Heart left ventricle (tissue), 16 donors: ENCODE results near the gene ZMYM2. TPM values are rescaled to one million over a fixed set of nuclear protein-coding genes. Genes with fewer than 3 reads are reported as not detected.

Experiments used
- ATAC-seq, 4 donors: fragments of 200-7000 bp; cut with Tn5 transposase; one replicate each; pipeline ENCODE4 v1.9.1; 2020 to 2022; ENCODE audit warnings: moderate library complexity in 4 of 4, mild to moderate bottlenecking in 3 of 4, moderate number of reproducible peaks in 1 of 4
- DNase-seq, 5 donors: peaks; one replicate each; pipeline ENCODE4 v3.0.0-alpha.2; 2020
- H3K27ac ChIP-seq, 12 donors: fragments of 200-600 bp; sonication (generic) in 4 of 12; one replicate each; pipeline versions ENCODE4 v1.5.0 to v1.8.0; 2016 to 2022; ENCODE audit warnings: mild to moderate bottlenecking in 2 of 12
- H3K27me3 ChIP-seq, 9 donors: fragments of 200-600 bp; sonication (generic) in 2 of 9; one replicate each; pipeline versions ENCODE4 v1.5.1 to v1.8.0; 2016 to 2022; ENCODE audit warnings: mild to moderate bottlenecking in 3 of 9
- H3K36me3 ChIP-seq, 9 donors: fragments of 200-600 bp; sonication (generic) in 2 of 9; one replicate each; pipeline versions ENCODE4 v1.5.0 to v1.8.0; 2018 to 2022; ENCODE audit warnings: mild to moderate bottlenecking in 2 of 9
- H3K4me1 ChIP-seq, 12 donors: fragments of 200-600 bp; sonication (generic) in 4 of 12; one replicate each; pipeline versions ENCODE4 v1.5.0 to v1.8.0; 2016 to 2022; ENCODE audit warnings: mild to moderate bottlenecking in 3 of 12
- H3K4me3 ChIP-seq, 12 donors: fragments of 200-600 bp; sonication (generic) in 4 of 12; one replicate each; pipeline versions ENCODE4 v1.5.0 to v1.8.0; 2017 to 2022; ENCODE audit warnings: mild to moderate bottlenecking in 9 of 12, moderate library complexity in 4 of 12
- H3K9me3 ChIP-seq, 12 donors: fragments of 200-600 bp; sonication (generic) in 4 of 12; one replicate each; pipeline versions ENCODE4 v1.5.0 to v1.8.0; 2016 to 2022; ENCODE audit warnings: mild to moderate bottlenecking in 1 of 12
- POLR2A ChIP-seq, 2 donors: fragments of 450-650 bp; IDR thresholded peaks; one replicate each; pipeline ENCODE4 v1.6.1; 2017; ENCODE audit warnings: antibody characterized with exemption in 2 of 2, mild to moderate bottlenecking in 2 of 2, moderate library complexity in 2 of 2
- WGBS, 4 donors: extraction: QIAGEN DNeasy Blood & Tissue Kit in 2 of 4; methylation state at CpG; one replicate each; pipeline versions ENCODE4 v1.1.5 to v1.1.7; 2013 to 2018; 5-methylcytosine and 5-hydroxymethylcytosine counted together
- intact Hi-C, 10 donors: fragments of 100-400 bp; cut with DNase I; formaldehyde crosslinking; loops; one replicate each; pipeline versions ENCODE4 v1.11.1 to v1.14.2; 2022
- polyA plus RNA-seq, 2 donors: library from polyadenylated mRNA; stranded (reverse); fragments of 200-250 nt; gene quantifications; one replicate each; pipeline ENCODE4 v1.2.3, GENCODE V29; 2013
- total RNA-seq, 9 donors: library from RNA; depleted of rRNA in 2 of 9; stranded (reverse); fragments of >200 nt in 2 of 9; fragmentation: NEBNext Ultra II Directional in 3 of 9; extraction: Animal tissue kit (Norgen Biotek cat#: 25700) in 3 of 9; gene quantifications; one replicate each; pipeline versions ENCODE4 v1.1.0 to v1.2.4, GENCODE V29; 2016 to 2023
- TF ChIP-seq, protein P1 (sequence below), 12 donors: fragments of 200-600 bp; sonication (generic) in 4 of 12; IDR thresholded peaks; one replicate each; pipeline versions ENCODE4 v1.5.0 to v1.8.0; 2018 to 2022; ENCODE audit warnings: antibody characterized with exemption in 12 of 12, mild to moderate bottlenecking in 5 of 12
- donor health status: ischemic (EF 13 %, LVEDD 7.1; RV severe dilation, severe dysfunction).
- donor health status: healthy with polysubstance abuse.
- donor health status: DM: no; HTN: yes; CAD: no.
- donor health status: DM: no; HTN: no; CAD: no.
- donor health status: ischemic (EF 25% LVEDD 6.9; RV normal size, moderate dysfunction).
- donor health status: ischemic (EF 25% LVEDD 5.7; RV mildly dilated, moderate dysfunction).
- donor health status: healthy.
- donor health status: DM: yes; HTN: yes; CAD: no.
- donor health status: ischemic (EF 35%, LVEDD 5.7; RV mildly dilated, moderate dysfunction).
- donor health status: nonischemic (EF 11% LVEDD 7.7; RV severe dilation, severe dysfunction).
- donor health status: DM: yes; HTN: yes; CAD: no.
- donor health status: PGD.
- donor health status: ischemic (EF 29% LVEDD 5.4; RV normal size, mild dysfunction).
- donor health status: nonischemic (EF 23%, LVEDD 6.1; RV moderate dilation, normal function).

ZMYM2 gene
- total and polyA plus RNA-seq, 11 donors: 11.2 to 69.3 (median 51.9) TPM

DNA sequence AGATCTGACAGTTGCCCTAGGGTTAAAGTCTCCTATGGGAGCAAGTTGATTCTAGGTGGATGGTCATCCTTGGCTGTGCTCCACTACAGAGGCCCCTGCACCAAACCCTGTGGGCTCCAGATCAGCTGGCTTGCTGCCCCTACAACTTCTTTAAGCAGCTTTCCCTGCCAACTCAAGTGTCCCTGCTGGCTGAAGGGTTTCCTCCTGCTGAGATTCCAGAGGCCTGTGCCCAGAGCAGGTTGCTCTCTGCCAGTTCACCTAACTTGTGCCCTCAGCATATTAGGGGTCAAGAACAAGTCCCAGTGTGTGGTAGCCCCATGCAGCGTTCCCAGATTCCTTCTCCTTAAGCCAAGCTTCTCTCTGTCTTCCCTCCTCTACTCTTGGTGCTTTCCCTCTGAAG, 85.6 kb downstream of the ZMYM2 start:
- Histone ChIP-seq H3K4me3 (no peak overlapping the region), H3K9me3 (no peaks in the 10 kb centered on the region), H3K27me3 (no peaks in the 10 kb centered on the region), H3K27ac (no peak overlapping the region), H3K36me3 (peaks cover 0 to 62% (median 44%) of the 10 kb centered on the region in 9 donors), H3K4me1 (peaks cover 0 to 16% (median 1%) of the 10 kb centered on the region in 12 donors)
- ATAC-seq (peak in 2 of 4 donors; percentile 34 to 42), DNase-seq (no peak)
- WGBS, 4 donors: 85 to 100% (median 94%) methylated on average over 1 of the region's 1 CpG
- TF ChIP-seq, protein P1, sequence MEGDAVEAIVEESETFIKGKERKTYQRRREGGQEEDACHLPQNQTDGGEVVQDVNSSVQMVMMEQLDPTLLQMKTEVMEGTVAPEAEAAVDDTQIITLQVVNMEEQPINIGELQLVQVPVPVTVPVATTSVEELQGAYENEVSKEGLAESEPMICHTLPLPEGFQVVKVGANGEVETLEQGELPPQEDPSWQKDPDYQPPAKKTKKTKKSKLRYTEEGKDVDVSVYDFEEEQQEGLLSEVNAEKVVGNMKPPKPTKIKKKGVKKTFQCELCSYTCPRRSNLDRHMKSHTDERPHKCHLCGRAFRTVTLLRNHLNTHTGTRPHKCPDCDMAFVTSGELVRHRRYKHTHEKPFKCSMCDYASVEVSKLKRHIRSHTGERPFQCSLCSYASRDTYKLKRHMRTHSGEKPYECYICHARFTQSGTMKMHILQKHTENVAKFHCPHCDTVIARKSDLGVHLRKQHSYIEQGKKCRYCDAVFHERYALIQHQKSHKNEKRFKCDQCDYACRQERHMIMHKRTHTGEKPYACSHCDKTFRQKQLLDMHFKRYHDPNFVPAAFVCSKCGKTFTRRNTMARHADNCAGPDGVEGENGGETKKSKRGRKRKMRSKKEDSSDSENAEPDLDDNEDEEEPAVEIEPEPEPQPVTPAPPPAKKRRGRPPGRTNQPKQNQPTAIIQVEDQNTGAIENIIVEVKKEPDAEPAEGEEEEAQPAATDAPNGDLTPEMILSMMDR (IDR thresholded peaks at IDR 0.05): no peak
- intact Hi-C loops: no loop called here

DNA sequence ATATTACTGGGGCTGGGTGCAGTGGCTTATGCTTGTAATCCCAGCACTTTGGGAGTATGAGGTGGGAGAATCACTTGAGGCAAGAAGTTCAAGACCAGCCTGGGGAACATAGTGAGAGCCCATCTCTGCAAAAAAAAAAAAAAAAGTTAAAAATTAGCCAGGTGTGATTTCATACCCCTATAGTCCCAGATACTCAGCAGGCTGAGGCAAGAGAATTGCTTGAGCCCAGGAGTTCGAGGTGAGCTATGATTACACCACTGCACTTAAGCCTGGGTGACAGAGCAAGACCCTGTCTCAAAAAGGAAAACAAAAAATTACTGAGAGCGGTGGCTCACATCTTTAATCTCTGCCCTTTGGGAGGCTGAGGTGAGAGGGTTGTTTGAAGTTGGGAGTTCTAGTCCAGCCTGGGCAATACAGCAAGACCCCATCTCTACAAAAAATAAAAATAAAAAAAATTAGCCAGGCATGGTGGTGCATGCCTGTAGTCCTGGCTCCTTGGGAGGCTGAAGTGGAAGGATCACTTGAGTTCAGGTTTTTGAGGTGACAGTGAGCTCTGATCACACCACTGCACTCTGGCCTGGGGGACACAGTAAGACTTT, 87.5 kb downstream of the ZMYM2 start:
- H3K36me3 ChIP-seq: peaks cover 0 to 51% (median 34%) of the 10 kb centered on the region in 9 donors

DNA sequence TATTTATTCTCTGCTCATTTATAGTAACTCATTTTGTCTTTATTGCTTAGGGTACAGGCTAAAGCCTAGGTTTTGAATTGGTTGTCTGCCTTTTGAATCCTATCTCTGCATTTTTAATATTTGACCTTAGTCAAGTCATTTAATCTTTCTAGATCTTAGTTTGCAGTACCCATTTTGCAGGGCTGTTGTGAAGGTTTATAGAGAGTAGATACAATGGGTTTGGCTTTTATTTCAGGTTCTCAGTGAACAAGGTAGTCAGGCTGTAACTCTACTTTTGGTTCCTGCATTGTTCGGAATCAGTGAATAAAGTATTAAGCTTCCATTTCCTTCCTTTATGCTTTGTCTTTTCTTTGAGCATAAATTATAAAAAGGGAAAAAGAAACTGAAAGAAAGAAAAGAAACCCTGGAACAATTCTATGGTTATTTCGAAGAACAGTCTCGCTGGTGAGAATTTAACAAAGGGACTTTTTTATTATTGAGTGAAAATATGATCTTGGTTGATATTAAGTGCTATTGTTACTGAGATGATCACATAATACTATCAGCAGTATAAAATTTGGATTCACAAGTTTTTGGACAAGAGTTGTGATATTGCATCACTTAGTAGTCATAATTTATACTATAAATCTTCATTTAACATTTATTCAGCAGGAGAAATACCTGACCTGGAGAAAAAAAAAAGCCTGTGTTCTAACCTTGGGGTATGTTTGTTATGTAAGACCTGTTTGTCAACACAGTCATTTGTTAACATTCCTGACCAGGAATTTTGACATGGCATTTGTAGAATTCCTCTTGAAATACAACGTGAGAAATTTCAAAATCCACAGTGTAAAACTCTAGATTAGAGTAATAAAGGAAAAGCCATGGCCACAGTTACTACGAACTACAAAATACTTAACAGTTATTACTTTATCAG, 91.3 kb downstream of the ZMYM2 start:
- Histone ChIP-seq H3K9me3 (no peaks in the 10 kb centered on the region), H3K4me1 (peaks cover 0 to 26% (median 9%) of the 10 kb centered on the region in 12 donors), H3K4me3 (peak overlapping the region in 4 of 12 donors; percentile 10 to 29 (median 16)), H3K27ac (peak overlapping the region in 4 of 12 donors; percentile 11 to 78 (median 36)), H3K36me3 (peaks cover 0 to 48% (median 33%) of the 10 kb centered on the region in 9 donors), H3K27me3 (no peaks in the 10 kb centered on the region)
- 60 to 67% (median 64%) methylated on average over 5 of the region's 5 CpGs for WGBS, 4 donors
- DNase-seq (no peak), ATAC-seq (no peak)
- TF ChIP-seq, protein P1 (IDR thresholded peaks at IDR 0.05): no peak
- TF ChIP-seq POLR2A (IDR thresholded peaks at IDR 0.05): no peak
- intact Hi-C loops: loop anchor here in 3 of 10 donors (10.0 kb wide), 1 partner anchor 115 kb away; the partner anchor contains the start of gene GJA3 (in 3 of the 3)

More for the DNA sequence above, 87.5 kb downstream of the ZMYM2 start:
- H3K4me3 ChIP-seq: no peak overlapping the region
- no peak for TF ChIP-seq POLR2A (IDR thresholded peaks at IDR 0.05)
- TF ChIP-seq, protein P1 (IDR thresholded peaks at IDR 0.05): no peak
- intact Hi-C loops: no loop called here
- H3K4me1 ChIP-seq: peaks cover 0 to 21% (median 9%) of the 10 kb centered on the region in 12 donors
- no peaks in the 10 kb centered on the region for H3K9me3 ChIP-seq
- no peak for ATAC-seq
- DNase-seq: no peak
- H3K27me3 ChIP-seq: no peaks in the 10 kb centered on the region
- no peak overlapping the region for H3K27ac ChIP-seq
- WGBS, 4 donors: 96 to 100% (median 98%) methylated on average over 2 of the region's 2 CpGs

DNA sequence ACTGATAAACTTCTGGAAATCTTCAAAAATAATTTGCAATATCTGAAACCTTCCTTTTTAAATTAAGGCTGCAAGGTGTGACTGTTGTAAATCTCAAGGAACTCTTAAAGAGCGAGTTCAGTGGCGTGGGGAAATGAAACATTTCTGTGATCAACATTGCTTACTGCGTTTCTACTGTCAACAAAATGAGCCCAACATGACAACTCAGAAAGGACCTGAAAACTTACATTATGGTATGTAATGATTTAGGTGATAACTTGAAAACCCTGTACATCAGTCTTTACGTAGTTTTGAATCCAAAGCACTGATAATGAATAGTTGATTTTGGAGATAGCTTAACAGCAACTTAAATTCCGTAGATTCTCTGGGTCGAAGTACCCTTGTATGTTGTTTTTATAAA, 92.8 kb downstream of the ZMYM2 start:
- 80 to 90% (median 81%) methylated on average over 6 of the region's 6 CpGs for WGBS, 4 donors
- intact Hi-C loops: loop anchor here in 3 of 10 donors (10.0 kb wide), 1 partner anchor 113 kb away; the partner anchor contains the start of gene GJA3 (in 3 of the 3)

More for the DNA sequence above, 92.8 kb downstream of the ZMYM2 start:
- peaks cover 0 to 51% (median 34%) of the 10 kb centered on the region in 9 donors for H3K36me3 ChIP-seq
- no peak for DNase-seq
- H3K27me3 ChIP-seq: no peaks in the 10 kb centered on the region
- H3K4me3 ChIP-seq: no peak overlapping the region
- no peak overlapping the region for H3K27ac ChIP-seq
- ATAC-seq: no peak
- TF ChIP-seq, protein P1 (IDR thresholded peaks at IDR 0.05): no peak
- TF ChIP-seq POLR2A (IDR thresholded peaks at IDR 0.05): no peak
- H3K9me3 ChIP-seq: no peaks in the 10 kb centered on the region
- peaks cover 0 to 26% (median 9%) of the 10 kb centered on the region in 12 donors for H3K4me1 ChIP-seq
